ENCODE results near the gene HRK.

Gene HRK

GRCh38 chr12:116863275-116863767, 17.9 kb downstream of the HRK start:
- no peak for TF ChIP-seq TAF1 (IDR thresholded peaks at IDR 0.05; ENCODE audit: borderline replicate concordance, low read depth, low read length)
- TF ChIP-seq POLR2A (IDR thresholded peaks at IDR 0.05; ENCODE audit: low read depth, low read length) = no peak
- no peak for TF ChIP-seq POLR2AphosphoS5 (IDR thresholded peaks at IDR 0.05; ENCODE audit: low read depth, low read length)
- DNase-seq (ENCODE audit: insufficient read length) (no peak), FAIRE-seq (no peak)

- no peak for TF ChIP-seq POLR2A (IDR thresholded peaks at IDR 0.05; ENCODE audit: low read depth, low read length)
- TF ChIP-seq TAF1 (IDR thresholded peaks at IDR 0.05; ENCODE audit: borderline replicate concordance, low read depth, low read length) = no peak
- TF ChIP-seq POLR2AphosphoS5 (IDR thresholded peaks at IDR 0.05; ENCODE audit: low read depth, low read length) = no peak
- DNase-seq (ENCODE audit: insufficient read length) = no peak
- FAIRE-seq = no peak
Observed at GRCh38 chr12:116862167-116862566, 19.1 kb downstream of the HRK start.

- FAIRE-seq = peak; percentile 57
- no peak for DNase-seq (ENCODE audit: insufficient read length)
- no peak for TF ChIP-seq TAF1 (IDR thresholded peaks at IDR 0.05; ENCODE audit: borderline replicate concordance, low read depth, low read length)
- TF ChIP-seq POLR2A (IDR thresholded peaks at IDR 0.05; ENCODE audit: low read depth, low read length) = no peak
- TF ChIP-seq POLR2AphosphoS5 (IDR thresholded peaks at IDR 0.05; ENCODE audit: low read depth, low read length) = no peak
Observed at GRCh38 chr12:116861320-116861719, 19.9 kb downstream of the HRK start.

- no peak for FAIRE-seq
- no peak for DNase-seq (ENCODE audit: insufficient read length)
- no peak for TF ChIP-seq POLR2A (IDR thresholded peaks at IDR 0.05; ENCODE audit: low read depth, low read length)
- no peak for TF ChIP-seq POLR2AphosphoS5 (IDR thresholded peaks at IDR 0.05; ENCODE audit: low read depth, low read length)
- TF ChIP-seq TAF1 (IDR thresholded peaks at IDR 0.05; ENCODE audit: borderline replicate concordance, low read depth, low read length) = no peak
Observed at GRCh38 chr12:116860263-116860662, 21.0 kb downstream of the HRK start.

- no peak for TF ChIP-seq POLR2AphosphoS5 (IDR thresholded peaks at IDR 0.05; ENCODE audit: low read depth, low read length)
- TF ChIP-seq POLR2A (IDR thresholded peaks at IDR 0.05; ENCODE audit: low read depth, low read length) = no peak
- FAIRE-seq (no peak), DNase-seq (ENCODE audit: insufficient read length) (no peak)
Observed at GRCh38 chr12:116859079-116859478, 22.2 kb downstream of the HRK start.

GRCh38 chr12:116856729-116857128, 24.5 kb downstream of the HRK start:
- no peak for TF ChIP-seq POLR2A (IDR thresholded peaks at IDR 0.05; ENCODE audit: low read depth, low read length)
- TF ChIP-seq TAF1 (IDR thresholded peaks at IDR 0.05; ENCODE audit: borderline replicate concordance, low read depth, low read length) = no peak
- TF ChIP-seq POLR2AphosphoS5 (IDR thresholded peaks at IDR 0.05; ENCODE audit: low read depth, low read length) = no peak
- DNase-seq (ENCODE audit: insufficient read length) = no peak
- FAIRE-seq = no peak

- FAIRE-seq = no peak
Observed at GRCh38 chr12:116855744-116856470, 25.3 kb downstream of the HRK start.

GRCh38 chr12:116853507-116853906, 27.7 kb downstream of the HRK start:
- DNase-seq (ENCODE audit: insufficient read length) (no peak), FAIRE-seq (no peak)
- TF ChIP-seq TAF1 (IDR thresholded peaks at IDR 0.05; ENCODE audit: borderline replicate concordance, low read depth, low read length) = no peak
- TF ChIP-seq POLR2A (IDR thresholded peaks at IDR 0.05; ENCODE audit: low read depth, low read length) = no peak
- no peak for TF ChIP-seq POLR2AphosphoS5 (IDR thresholded peaks at IDR 0.05; ENCODE audit: low read depth, low read length)

More at GRCh38 chr12:116855744-116856470, 25.3 kb downstream of the HRK start:
- TF ChIP-seq POLR2A (IDR thresholded peaks at IDR 0.05; ENCODE audit: low read depth, low read length) (no peak), TAF1 (IDR thresholded peaks at IDR 0.05; ENCODE audit: borderline replicate concordance, low read depth, low read length) (no peak), POLR2AphosphoS5 (IDR thresholded peaks at IDR 0.05; ENCODE audit: low read depth, low read length) (no peak)
- no peak for DNase-seq (ENCODE audit: insufficient read length)

GRCh38 chr12:116852303-116852702, 28.9 kb downstream of the HRK start:
- no peak for FAIRE-seq

GRCh38 chr12:116849216-116849615, 32.0 kb downstream of the HRK start:
- FAIRE-seq = no peak
- TF ChIP-seq TAF1 (IDR thresholded peaks at IDR 0.05; ENCODE audit: borderline replicate concordance, low read depth, low read length) (no peak), POLR2A (IDR thresholded peaks at IDR 0.05; ENCODE audit: low read depth, low read length) (no peak), POLR2AphosphoS5 (IDR thresholded peaks at IDR 0.05; ENCODE audit: low read depth, low read length) (no peak)
- DNase-seq (ENCODE audit: insufficient read length) = no peak

More at GRCh38 chr12:116852303-116852702, 28.9 kb downstream of the HRK start:
- TF ChIP-seq POLR2A (IDR thresholded peaks at IDR 0.05; ENCODE audit: low read depth, low read length) (no peak), POLR2AphosphoS5 (IDR thresholded peaks at IDR 0.05; ENCODE audit: low read depth, low read length) (no peak), TAF1 (IDR thresholded peaks at IDR 0.05; ENCODE audit: borderline replicate concordance, low read depth, low read length) (no peak)
- no peak for DNase-seq (ENCODE audit: insufficient read length)

- DNase-seq (ENCODE audit: insufficient read length) = no peak
- no peak for FAIRE-seq
- no peak for TF ChIP-seq POLR2AphosphoS5 (IDR thresholded peaks at IDR 0.05; ENCODE audit: low read depth, low read length)
- no peak for TF ChIP-seq POLR2A (IDR thresholded peaks at IDR 0.05; ENCODE audit: low read depth, low read length)
Observed at GRCh38 chr12:116843085-116843484, 38.2 kb downstream of the HRK start.

GRCh38 chr12:116839287-116839830, 41.9 kb downstream of the HRK start:
- no peak for DNase-seq (ENCODE audit: insufficient read length)
- TF ChIP-seq POLR2A (IDR thresholded peaks at IDR 0.05; ENCODE audit: low read depth, low read length) (no peak), POLR2AphosphoS5 (IDR thresholded peaks at IDR 0.05; ENCODE audit: low read depth, low read length) (no peak), TAF1 (IDR thresholded peaks at IDR 0.05; ENCODE audit: borderline replicate concordance, low read depth, low read length) (no peak)
- no peak for FAIRE-seq
